Activated CD8-positive, alpha-beta T cell treated with anti-CD3 and anti-CD28 coated beads for 36 hours (primary cell): ENCODE results near the gene DMBX1. TPM values are rescaled to one million over a fixed set of nuclear protein-coding genes. Genes with fewer than 3 reads are reported as not detected.
A peak's percentile ranks its signal among the peaks of the same experiment; 100 is the strongest.

ENCODE experiments used
- ATAC-seq: fragments of 200-7000 bp; cut with Tn5 transposase; one replicate; pipeline ENCODE4 v1.10.0; 2021; ENCODE audit warnings: mild to moderate bottlenecking, moderate library complexity
- CTCF ChIA-PET: fragments of 350-600 bp; sonication (Branson Sonifier 250); formaldehyde crosslinking; loops from one replicate; lab custom pipeline; 2021; ENCODE audit warnings: antibody characterized with exemption; lab: Charles Lee
- POLR2A ChIA-PET: fragments of 350-600 bp; sonication (Branson Sonifier 250); formaldehyde crosslinking; loops from one replicate; lab custom pipeline; 2021; ENCODE audit warnings: antibody characterized with exemption; lab: Charles Lee
- DNase-seq: peaks from one replicate; pipeline ENCODE4 v3.0.0-alpha.2; 2020
- H3K27ac Mint-ChIP-seq: one replicate; pipeline ENCODE4 v1.8.0; 2021; ENCODE audit warnings: mild to moderate bottlenecking, mixed read lengths
- H3K27me3 Mint-ChIP-seq: one replicate; pipeline ENCODE4 v1.8.0; 2021; ENCODE audit warnings: mixed read lengths
- H3K36me3 Mint-ChIP-seq: one replicate; pipeline ENCODE4 v1.8.0; 2021; ENCODE audit warnings: low read depth, mixed read lengths
- H3K4me1 Mint-ChIP-seq: one replicate; pipeline ENCODE4 v1.8.0; 2021; ENCODE audit warnings: low read depth, mixed read lengths
- H3K4me3 Mint-ChIP-seq: one replicate; pipeline ENCODE4 v1.8.0; 2021; ENCODE audit warnings: mild to moderate bottlenecking, moderate library complexity, mixed read lengths
- H3K9me3 Mint-ChIP-seq: one replicate; pipeline ENCODE4 v1.8.0; 2021; ENCODE audit warnings: mixed read lengths
- intact Hi-C: fragments of 100-400 bp; cut with micrococcal nuclease; formaldehyde crosslinking; loops from one replicate; pipeline ENCODE4 v1.10.0; 2022
- total RNA-seq, 2 experiments: library from RNA; stranded (reverse); gene quantifications; one replicate each; pipeline ENCODE4 v1.2.3, GENCODE V29; 2021
- TF ChIP-seq, protein P1 (sequence below): fragments of 200-600 bp; IDR thresholded peaks from one replicate; pipeline ENCODE4 v1.8.0; 2022; ENCODE audit warnings: antibody characterized with exemption, mild to moderate bottlenecking

DMBX1 gene
- total RNA-seq, 2 experiments from 2014 or later: 0.09 TPM; not detected in 1

DNA sequence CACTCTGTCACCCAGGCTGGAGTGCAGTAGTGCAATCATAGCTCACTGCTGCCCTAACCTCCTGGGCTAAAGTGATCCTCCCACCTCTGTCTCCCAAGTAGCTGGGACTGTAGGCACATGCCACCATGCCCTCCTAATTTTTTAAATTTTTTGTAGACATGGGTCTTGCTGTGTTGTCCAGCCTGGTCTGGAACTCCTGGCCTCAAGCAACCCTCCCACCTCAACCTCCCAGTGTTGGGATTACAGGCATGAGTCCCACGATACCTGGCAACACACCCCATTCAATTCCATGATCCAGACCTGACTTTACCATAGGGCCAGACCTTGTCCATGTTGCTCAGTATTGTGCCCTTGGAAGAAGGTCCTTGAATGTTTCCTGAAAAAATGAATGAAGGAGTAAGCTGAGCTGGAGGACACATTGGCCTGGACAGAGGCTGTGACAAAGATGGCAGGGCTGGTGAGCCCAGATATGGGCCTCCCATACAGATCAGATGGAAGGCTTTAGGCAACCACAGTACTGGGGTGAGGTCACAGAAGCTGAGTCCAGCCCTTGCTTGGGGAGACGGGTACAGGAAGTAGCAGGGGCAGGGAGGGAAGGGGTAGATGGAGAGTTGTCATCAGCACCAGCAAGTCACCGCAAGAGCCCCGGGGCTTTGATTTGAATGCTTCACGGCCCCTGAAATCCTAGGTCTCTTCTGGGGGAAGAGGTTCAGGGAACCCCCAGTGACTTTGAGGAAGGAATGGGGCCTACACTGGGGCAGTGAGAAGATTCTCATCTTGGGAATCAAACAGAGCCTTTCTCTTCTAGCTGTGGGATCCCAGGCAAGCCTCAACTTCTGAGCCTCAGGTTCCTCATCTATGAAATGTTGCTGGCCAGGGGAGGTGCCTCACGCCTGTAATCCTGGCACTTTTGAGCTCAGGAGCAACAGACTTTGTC lies 40.1 kb upstream of the DMBX1 start:
- peaks cover 9% of the 10 kb centered on the region for H3K4me1 Mint-ChIP-seq
- ATAC-seq (no peak), DNase-seq (peak; percentile 11)
- POLR2A ChIA-PET: no interaction called here
- H3K27me3 Mint-ChIP-seq: peaks cover 47% of the 10 kb centered on the region
- no peak overlapping the region for H3K4me3 Mint-ChIP-seq
- H3K36me3 Mint-ChIP-seq: no peaks in the 10 kb centered on the region
- TF ChIP-seq, protein P1, sequence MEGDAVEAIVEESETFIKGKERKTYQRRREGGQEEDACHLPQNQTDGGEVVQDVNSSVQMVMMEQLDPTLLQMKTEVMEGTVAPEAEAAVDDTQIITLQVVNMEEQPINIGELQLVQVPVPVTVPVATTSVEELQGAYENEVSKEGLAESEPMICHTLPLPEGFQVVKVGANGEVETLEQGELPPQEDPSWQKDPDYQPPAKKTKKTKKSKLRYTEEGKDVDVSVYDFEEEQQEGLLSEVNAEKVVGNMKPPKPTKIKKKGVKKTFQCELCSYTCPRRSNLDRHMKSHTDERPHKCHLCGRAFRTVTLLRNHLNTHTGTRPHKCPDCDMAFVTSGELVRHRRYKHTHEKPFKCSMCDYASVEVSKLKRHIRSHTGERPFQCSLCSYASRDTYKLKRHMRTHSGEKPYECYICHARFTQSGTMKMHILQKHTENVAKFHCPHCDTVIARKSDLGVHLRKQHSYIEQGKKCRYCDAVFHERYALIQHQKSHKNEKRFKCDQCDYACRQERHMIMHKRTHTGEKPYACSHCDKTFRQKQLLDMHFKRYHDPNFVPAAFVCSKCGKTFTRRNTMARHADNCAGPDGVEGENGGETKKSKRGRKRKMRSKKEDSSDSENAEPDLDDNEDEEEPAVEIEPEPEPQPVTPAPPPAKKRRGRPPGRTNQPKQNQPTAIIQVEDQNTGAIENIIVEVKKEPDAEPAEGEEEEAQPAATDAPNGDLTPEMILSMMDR: no peak
- CTCF ChIA-PET: interaction anchor here (1.1 to 4.7 kb wide), 4 partner anchors 9 to 275 kb away, joined by 3 to 27 read pairs (median 16); no protein-coding TSS in a partner anchor
- H3K27ac Mint-ChIP-seq: no peak overlapping the region
- no peaks in the 10 kb centered on the region for H3K9me3 Mint-ChIP-seq
- intact Hi-C loops: no loop called here

DNA sequence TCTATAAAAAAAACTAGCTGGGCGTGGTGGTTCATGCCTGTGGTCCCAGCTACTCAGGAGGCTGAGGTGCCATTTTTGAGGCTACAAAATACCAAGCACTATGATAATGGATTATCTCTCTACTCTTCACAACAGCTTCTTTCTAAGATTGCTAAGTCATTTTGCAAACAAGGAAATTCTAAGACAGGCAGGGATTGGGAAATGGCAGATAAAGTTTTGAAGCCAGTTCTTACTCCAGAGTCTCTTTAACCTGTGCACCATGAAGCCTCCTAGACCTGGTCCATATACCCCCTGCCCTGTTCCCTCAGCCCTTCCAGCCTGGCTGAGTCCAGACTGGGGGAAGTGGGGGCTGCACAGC lies 39.5 kb upstream of the DMBX1 start:
- intact Hi-C loops: no loop called here
- Mint-ChIP-seq H3K4me3 (no peak overlapping the region), H3K9me3 (no peaks in the 10 kb centered on the region), H3K36me3 (no peaks in the 10 kb centered on the region), H3K27me3 (peaks cover 50% of the 10 kb centered on the region), H3K27ac (no peak overlapping the region), H3K4me1 (peaks cover 9% of the 10 kb centered on the region)
- TF ChIP-seq, protein P1: no peak
- no peak for ATAC-seq
- ChIA-PET POLR2A (no interaction called here), CTCF (interaction anchor here (1.1 to 4.7 kb wide), 4 partner anchors 10 to 275 kb away, joined by 3 to 27 read pairs (median 16); no protein-coding TSS in a partner anchor)
- no peak for DNase-seq

DNA sequence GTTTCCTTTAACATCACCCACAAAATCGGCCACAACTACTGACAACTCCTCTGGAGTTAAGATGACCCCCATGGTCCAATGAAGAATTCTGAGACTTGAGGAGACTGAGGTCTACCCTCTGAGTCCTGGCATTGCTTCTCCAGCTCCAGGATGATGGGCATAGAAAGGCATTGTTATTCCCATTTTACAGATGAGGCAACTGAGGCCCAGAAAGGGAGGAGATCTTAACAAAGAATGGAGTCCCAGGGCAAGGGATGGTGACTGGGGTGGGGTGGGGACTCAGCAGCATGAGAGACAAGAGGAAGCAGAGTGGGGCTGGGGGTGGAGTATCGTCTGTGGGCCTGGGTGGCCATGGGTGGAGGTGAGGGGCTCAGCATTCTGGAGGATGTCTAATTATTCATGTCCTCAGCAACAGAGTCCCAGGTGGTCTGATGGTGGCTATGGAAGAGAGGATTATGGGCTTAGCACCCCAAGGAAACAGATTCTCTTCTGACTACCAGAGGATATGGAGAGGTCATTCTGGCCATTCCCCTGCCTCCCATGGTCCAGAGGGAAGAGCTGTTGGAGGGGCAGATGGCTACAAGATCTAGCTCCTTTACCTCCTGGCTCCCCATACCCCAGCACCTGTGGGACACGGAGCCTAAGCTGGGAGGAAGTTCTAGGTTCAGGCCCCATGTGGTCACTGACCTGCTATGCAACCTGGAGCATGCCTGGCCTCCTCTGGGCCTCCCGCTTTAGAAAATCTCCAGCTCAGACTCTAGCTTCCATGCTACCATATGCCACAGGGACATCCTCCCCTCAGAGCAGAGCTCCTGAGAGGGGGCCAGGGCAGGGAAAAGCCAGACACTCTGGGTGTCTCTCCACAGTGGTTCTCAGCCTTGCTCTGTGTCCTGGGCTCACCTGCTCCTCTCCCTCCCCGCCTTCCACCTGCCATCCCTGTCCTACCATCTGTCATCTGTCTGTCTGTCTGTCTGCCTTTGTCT lies 37.4 kb upstream of the DMBX1 start:
- no peak overlapping the region for H3K4me3 Mint-ChIP-seq
- H3K36me3 Mint-ChIP-seq: no peaks in the 10 kb centered on the region
- no peak overlapping the region for H3K27ac Mint-ChIP-seq
- TF ChIP-seq, protein P1: no peak
- intact Hi-C loops: no loop called here
- CTCF ChIA-PET: interaction anchor here (1.2 to 4.7 kb wide), 3 partner anchors 9 to 76 kb away, joined by 5 to 27 read pairs (median 26); no protein-coding TSS in a partner anchor
- H3K4me1 Mint-ChIP-seq: peaks cover 7% of the 10 kb centered on the region
- no peak for DNase-seq
- H3K9me3 Mint-ChIP-seq: no peaks in the 10 kb centered on the region
- POLR2A ChIA-PET: no interaction called here
- peaks cover 38% of the 10 kb centered on the region for H3K27me3 Mint-ChIP-seq
- no peak for ATAC-seq

DNA sequence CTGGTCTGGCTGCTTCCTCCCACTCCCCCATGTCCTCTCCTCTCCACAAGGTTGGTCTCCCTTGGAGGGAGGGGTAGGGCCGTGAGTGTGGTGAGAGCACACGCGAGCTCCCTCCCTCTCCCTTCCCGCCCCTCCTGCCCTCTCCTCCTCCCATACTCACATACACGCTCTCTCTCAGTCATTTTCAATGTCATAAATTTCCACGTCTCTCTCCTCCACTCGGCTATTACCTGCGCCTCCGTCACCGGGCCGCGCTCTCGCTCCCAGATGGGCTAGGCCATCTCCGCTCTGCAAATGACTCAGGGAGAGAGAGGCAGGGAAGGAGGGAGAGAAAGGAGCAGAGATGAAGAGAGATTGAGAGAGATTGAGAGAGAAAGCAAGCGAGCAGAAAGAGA lies 36.7 kb upstream of the DMBX1 start:
- Mint-ChIP-seq H3K27ac (no peak overlapping the region), H3K9me3 (no peaks in the 10 kb centered on the region), H3K4me1 (peaks cover 4% of the 10 kb centered on the region), H3K36me3 (no peaks in the 10 kb centered on the region), H3K27me3 (peaks cover 31% of the 10 kb centered on the region), H3K4me3 (no peak overlapping the region)
- CTCF ChIA-PET: interaction anchor here (4.7 kb wide), 2 partner anchors 12 to 75 kb away, joined by 26 to 27 read pairs; no protein-coding TSS in a partner anchor
- POLR2A ChIA-PET: no interaction called here
- TF ChIP-seq, protein P1: no peak
- no peak for DNase-seq
- no peak for ATAC-seq
- intact Hi-C loops: no loop called here
